ENCODE data around the gene IQCE.
A peak's percentile ranks its signal among the peaks of the same experiment; 100 is the strongest.
"Not testable (repeated sequence)": the region's sequence is repeated elsewhere in the genome, so short reads cannot be mapped to it uniquely, and the experiment has no call there.

Gene IQCE

GRCh38 chr7:2554661-2555111 lies 4.1 kb upstream of the IQCE start:
- TF ChIP-seq CTCF (conservative IDR thresholded peaks at IDR 0.05; ENCODE audit: low read depth, low read length): no peak
- no peak for DNase-seq (ENCODE audit: low read depth)
- peak overlapping the region; percentile 69 for H3K4me3 ChIP-seq (ENCODE audit: low read depth, low read length)

DNA sequence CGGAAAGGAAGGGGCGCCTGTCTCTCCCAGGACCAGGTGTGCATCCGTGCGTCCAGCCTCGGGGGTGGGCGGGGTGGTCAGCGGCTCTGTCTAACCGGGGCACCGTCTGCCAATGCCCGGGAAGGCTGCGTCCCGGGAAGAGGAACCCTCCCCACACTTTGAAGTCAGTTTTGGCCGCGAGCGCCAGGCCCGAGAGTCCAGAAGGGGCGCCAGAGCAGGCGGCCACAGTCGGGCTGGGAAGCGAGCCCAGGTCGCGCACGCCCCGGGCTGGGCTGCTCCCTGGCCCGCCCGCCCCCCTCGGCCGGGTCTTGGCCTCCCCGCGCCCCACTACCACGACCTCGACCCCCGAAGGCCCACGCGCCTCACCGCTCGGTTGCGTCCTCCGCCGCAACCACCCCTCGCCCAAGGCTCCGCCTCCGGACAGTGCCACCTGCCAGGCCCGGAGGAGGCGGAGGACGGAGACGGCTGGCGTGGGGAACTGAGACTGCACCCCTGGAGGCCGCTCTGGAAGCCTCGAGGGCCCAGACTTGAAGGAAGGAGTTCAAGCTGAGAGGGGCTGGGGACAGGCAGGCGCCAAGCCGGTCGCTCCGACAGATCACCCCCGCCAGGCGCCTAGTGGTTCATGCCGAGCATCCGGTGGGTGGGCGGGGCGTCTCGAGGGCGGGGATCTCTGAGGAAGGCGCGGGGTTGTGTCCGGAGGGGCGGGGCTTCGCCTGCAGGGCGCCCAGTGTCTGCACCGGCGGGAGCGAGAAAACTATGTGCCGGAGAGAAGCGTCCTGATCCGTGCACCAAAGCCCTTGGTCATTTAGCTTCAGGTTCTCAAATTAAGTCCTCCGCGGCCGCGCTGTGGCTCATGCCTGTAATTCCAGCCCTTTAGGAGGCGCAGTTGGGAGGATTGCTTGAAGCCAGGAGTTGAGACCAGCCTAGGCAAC lies 3.4 kb upstream of the IQCE start, which contains the start of gene BRAT1:
Gene BRAT1 (minus strand): TSS at position 404 of the 932 bp plus-strand sequence. CDS start 1,093 bp downstream, outside the sequence.
- H3K4me3 ChIP-seq (ENCODE audit: low read depth, low read length): peak within 1 kb of the TSS; percentile 69
- peak; percentile 95 for DNase-seq (ENCODE audit: low read depth)
- peak; percentile 61 for TF ChIP-seq CTCF (conservative IDR thresholded peaks at IDR 0.05; ENCODE audit: low read depth, low read length)

- H3K4me3 ChIP-seq (ENCODE audit: low read depth, low read length): peak overlapping the region; percentile 81
- no peak for DNase-seq (ENCODE audit: low read depth)
- no peak for TF ChIP-seq CTCF (conservative IDR thresholded peaks at IDR 0.05; ENCODE audit: low read depth, low read length)
Measured at GRCh38 chr7:2559283-2559950, 638 bp downstream of the IQCE start.

GRCh38 chr7:2563955-2564354 lies 5.2 kb downstream of the IQCE start:
- H3K4me3 ChIP-seq (ENCODE audit: low read depth, low read length); DNase-seq (ENCODE audit: low read depth): not testable (repeated sequence)

DNA sequence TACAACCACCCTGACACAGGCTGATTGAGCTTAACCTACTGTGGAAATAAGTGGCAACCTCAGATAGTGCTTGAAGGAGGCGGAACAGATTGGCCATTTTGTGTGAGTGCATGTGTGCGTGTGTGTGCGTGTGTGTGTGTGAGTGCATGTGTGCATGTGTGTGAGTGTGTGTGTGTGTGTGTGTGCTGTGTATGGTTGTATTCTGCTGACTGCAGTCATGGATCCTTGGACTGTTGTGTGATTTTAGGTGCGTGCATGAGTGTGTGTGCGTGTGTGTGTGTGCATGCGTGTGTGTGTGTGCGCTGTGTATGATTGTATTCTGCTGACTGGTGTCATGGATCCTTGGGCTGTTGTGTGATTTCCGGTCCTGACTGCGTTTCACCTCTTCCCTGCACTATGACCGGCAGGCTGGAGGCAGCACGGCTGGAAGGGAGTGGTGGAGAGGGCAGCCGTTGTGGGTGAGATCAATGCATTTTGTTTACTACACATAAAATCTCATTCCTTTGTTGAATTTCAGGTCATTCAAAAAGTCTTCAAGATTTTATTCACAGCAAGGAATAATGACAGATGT lies 6.3 kb downstream of the IQCE start:
- DNase-seq (ENCODE audit: low read depth): peak; percentile 15
- H3K4me3 ChIP-seq (ENCODE audit: low read depth, low read length): no peak overlapping the region
- TF ChIP-seq CTCF (conservative IDR thresholded peaks at IDR 0.05; ENCODE audit: low read depth, low read length): no peak

DNA sequence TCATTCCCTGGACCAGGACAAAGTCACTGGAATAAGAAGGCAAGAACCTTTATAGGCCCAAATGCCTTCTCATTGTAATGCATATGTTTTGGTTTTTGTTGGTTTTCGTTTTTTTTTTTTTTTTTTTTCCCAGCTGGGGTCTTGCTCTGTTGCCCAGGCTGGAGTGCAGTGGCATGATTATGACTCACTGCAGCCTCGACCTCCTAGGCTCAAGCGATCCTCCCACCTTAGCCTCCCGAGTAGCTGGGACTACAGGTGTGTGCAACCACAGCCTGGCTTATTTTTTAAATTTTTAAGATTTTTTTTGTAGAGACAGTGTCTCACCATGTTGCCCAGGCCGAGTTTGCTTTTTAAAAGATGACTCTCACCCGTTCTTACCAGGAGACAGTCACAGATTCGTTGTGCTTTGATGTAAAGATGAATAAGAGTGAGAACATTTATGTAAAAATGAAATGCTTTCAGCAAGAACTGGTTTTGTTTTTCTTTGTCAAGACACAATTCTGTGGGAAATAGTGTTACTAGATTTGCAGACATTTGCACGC lies 7.6 kb downstream of the IQCE start:
- no peak for DNase-seq (ENCODE audit: low read depth)
- no peak for TF ChIP-seq CTCF (conservative IDR thresholded peaks at IDR 0.05; ENCODE audit: low read depth, low read length)

More for the DNA sequence above, 7.6 kb downstream of the IQCE start:
- H3K4me3 ChIP-seq (ENCODE audit: low read depth, low read length): no peak overlapping the region

Measured in choroid plexus epithelial cell (primary cell).